H9 (cell line): ENCODE data around the gene C11orf21. TPM values are rescaled to one million over a fixed set of nuclear protein-coding genes. Genes with fewer than 3 reads are reported as not detected.

Source experiments
- DNase-seq: peaks from one replicate; pipeline ENCODE4 v3.0.0-alpha.2; 2017
- H2AFZ ChIP-seq: one replicate; pipeline ENCODE4 v1.6.1; 2013; ENCODE audit warnings: mild to moderate bottlenecking, low read length, control low read depth, moderate library complexity
- H2AK5ac ChIP-seq: 2 replicates; pipeline ENCODE4 v1.6.1; 2013; ENCODE audit warnings: low read length, control low read depth, mixed read lengths; ENCODE audit not compliant: insufficient read length
- H2BK120ac ChIP-seq: one replicate; pipeline ENCODE4 v1.6.1; 2013; ENCODE audit warnings: low read depth, mild to moderate bottlenecking, low read length, control low read depth, inconsistent platforms; ENCODE audit not compliant: poor library complexity, severe bottlenecking
- H2BK12ac ChIP-seq: 2 replicates; pipeline ENCODE4 v1.6.1; 2013; ENCODE audit warnings: low read length, control low read depth, mixed read lengths, low read depth; ENCODE audit not compliant: insufficient read length
- H2BK15ac ChIP-seq: 2 replicates; pipeline ENCODE4 v1.6.1; 2013; ENCODE audit warnings: low read depth, low read length, control low read depth
- H2BK20ac ChIP-seq: one replicate; pipeline ENCODE4 v1.6.1; 2013; ENCODE audit warnings: low read depth, mild to moderate bottlenecking, low read length, control low read depth, inconsistent platforms; ENCODE audit not compliant: poor library complexity, severe bottlenecking
- H2BK5ac ChIP-seq: 2 replicates; pipeline ENCODE4 v1.6.1; 2013; ENCODE audit warnings: low read length, control low read depth, mixed read lengths; ENCODE audit not compliant: insufficient read length
- H3K14ac ChIP-seq: 2 replicates; pipeline ENCODE4 v1.6.1; 2013; ENCODE audit warnings: low read length, control low read depth; ENCODE audit not compliant: insufficient read depth
- H3K18ac ChIP-seq: 2 replicates; pipeline ENCODE4 v1.6.1; 2013; ENCODE audit warnings: low read depth, mild to moderate bottlenecking, mixed read lengths, low read length, control low read depth; ENCODE audit not compliant: insufficient read length
- H3K23ac ChIP-seq: 2 replicates; pipeline ENCODE4 v1.6.1; 2013; ENCODE audit warnings: low read length, control low read depth, mixed read lengths, low read depth; ENCODE audit not compliant: insufficient read length
- H3K23me2 ChIP-seq: 2 replicates; pipeline ENCODE4 v1.6.1; 2013; ENCODE audit warnings: low read depth, mild to moderate bottlenecking, mixed read lengths, low read length, control low read depth; ENCODE audit not compliant: insufficient read length, poor library complexity, severe bottlenecking
- H3K27ac ChIP-seq: 2 replicates; pipeline ENCODE4 v1.5.1; 2013; ENCODE audit warnings: low read length, control low read depth, mixed read lengths, low read depth; ENCODE audit not compliant: insufficient read length
- H3K27me3 ChIP-seq: 2 replicates; pipeline ENCODE4 v1.6.1; 2013; ENCODE audit warnings: low read length, control low read depth, inconsistent platforms; ENCODE audit not compliant: insufficient read depth
- H3K4ac ChIP-seq: 2 replicates; pipeline ENCODE4 v1.6.1; 2013; ENCODE audit warnings: low read depth, mild to moderate bottlenecking, control low read depth, inconsistent platforms, low read length, moderate library complexity
- H3K4me1 ChIP-seq: 2 replicates; pipeline ENCODE4 v1.6.1; 2013; ENCODE audit warnings: low read length, control low read depth, inconsistent platforms; ENCODE audit not compliant: insufficient read depth
- H3K4me2 ChIP-seq: 2 replicates; pipeline ENCODE4 v1.6.1; 2013; ENCODE audit warnings: low read length, control low read depth, mixed read lengths; ENCODE audit not compliant: insufficient read length, insufficient read depth
- H3K56ac ChIP-seq: 2 replicates; pipeline ENCODE4 v1.6.1; 2013; ENCODE audit warnings: low read depth, mild to moderate bottlenecking, mixed read lengths, low read length, control low read depth; ENCODE audit not compliant: insufficient read length
- H3K79me1 ChIP-seq: 2 replicates; pipeline ENCODE4 v1.6.1; 2013; ENCODE audit warnings: low read depth, mild to moderate bottlenecking, moderate library complexity, low read length, control low read depth, inconsistent platforms; ENCODE audit not compliant: insufficient read depth, poor library complexity, severe bottlenecking
- H3K79me2 ChIP-seq: 2 replicates; pipeline ENCODE4 v1.6.1; 2013; ENCODE audit warnings: low read length, control low read depth, inconsistent platforms; ENCODE audit not compliant: insufficient read depth
- H3K9ac ChIP-seq: 2 replicates; pipeline ENCODE4 v1.6.1; 2013; ENCODE audit warnings: low read length, control low read depth, mixed read lengths; ENCODE audit not compliant: insufficient read length; ENCODE audit errors: extremely low read depth
- H3K9me3 ChIP-seq: one replicate; pipeline ENCODE4 v1.6.1; 2013; ENCODE audit warnings: low read depth, low read length, inconsistent platforms; ENCODE audit not compliant: control insufficient read depth
- H3T11ph ChIP-seq: one replicate; pipeline ENCODE4 v1.6.1; 2013; ENCODE audit warnings: mild to moderate bottlenecking, low read length, control low read depth, inconsistent platforms
- H4K20me1 ChIP-seq: one replicate; pipeline ENCODE4 v1.6.1; 2013; ENCODE audit not compliant: control insufficient read depth, insufficient read length, insufficient read depth
- H4K5ac ChIP-seq: 2 replicates; pipeline ENCODE4 v1.6.1; 2013; ENCODE audit warnings: low read depth, mild to moderate bottlenecking, mixed read lengths, low read length, control low read depth; ENCODE audit not compliant: insufficient read length
- H4K8ac ChIP-seq: replicated peaks from 2 replicates; pipeline ENCODE4 v1.6.1; 2013; ENCODE audit warnings: low read length, control low read depth, mixed read lengths, low read depth; ENCODE audit not compliant: insufficient read length
- H4K91ac ChIP-seq: 2 replicates; pipeline ENCODE4 v1.6.1; 2013; ENCODE audit warnings: low read depth, mild to moderate bottlenecking, moderate library complexity, mixed read lengths, low read length, control low read depth; ENCODE audit not compliant: insufficient read length
- H3K27ac Mint-ChIP-seq, 3 experiments: 2 replicates in 2 of 3; 3 replicates in 1 of 3; pipeline ENCODE4 v1.8.0; 2020 to 2021; ENCODE audit warnings: mixed read lengths in 3 of 3, mild to moderate bottlenecking in 1 of 3, moderate library complexity in 1 of 3
- H3K27me3 Mint-ChIP-seq: 2 replicates; pipeline ENCODE4 v1.8.0; 2021; ENCODE audit warnings: low read depth, mild to moderate bottlenecking, moderate library complexity, mixed read lengths
- H3K36me3 Mint-ChIP-seq, 3 experiments: 2 replicates in 2 of 3; 3 replicates in 1 of 3; pipeline ENCODE4 v1.8.0; 2020 to 2021; ENCODE audit warnings: low read depth in 3 of 3, mixed read lengths in 3 of 3; ENCODE audit not compliant: insufficient read depth in 1 of 3
- H3K4me1 Mint-ChIP-seq, 2 experiments: 2 replicates each; pipeline ENCODE4 v1.8.0; 2020; ENCODE audit warnings: mixed read lengths in 2 of 2
- H3K4me3 Mint-ChIP-seq, 2 experiments: 2 replicates in 1 of 2; 3 replicates in 1 of 2; pipeline ENCODE4 v1.8.0; 2020 to 2021; ENCODE audit warnings: mild to moderate bottlenecking in 2 of 2, mixed read lengths in 2 of 2, moderate library complexity in 1 of 2
- H3K9me3 Mint-ChIP-seq, 2 experiments: 2 replicates in 1 of 2; 3 replicates in 1 of 2; pipeline ENCODE4 v1.8.0; 2020; ENCODE audit warnings: mild to moderate bottlenecking in 2 of 2, mixed read lengths in 2 of 2, moderate library complexity in 1 of 2
- WGBS: extraction: QIAGEN DNeasy Blood & Tissue Kit; methylation state at CpG from one replicate; pipeline ENCODE4 v1.1.7; 2013; ENCODE audit warnings: missing lambda C conversion rate, low lambda C conversion rate, mixed read lengths; ENCODE audit not compliant: insufficient read length; ENCODE audit errors: extremely low coverage; 5-methylcytosine and 5-hydroxymethylcytosine counted together
- total RNA-seq: library from RNA; stranded (reverse); gene quantifications from 2 replicates; pipeline ENCODE4 v1.2.1, GENCODE V29; 2021
- TF ChIP-seq, protein P1 (sequence below): fragments of 200-600 bp; sonication (generic); conservative IDR thresholded peaks from 3 replicates; pipeline ENCODE4 v1.8.0; 2021; ENCODE audit warnings: antibody characterized with exemption, mild to moderate bottlenecking

The C11orf21 gene
- total RNA-seq, 1 experiment from 2014 or later: not detected

DNA sequence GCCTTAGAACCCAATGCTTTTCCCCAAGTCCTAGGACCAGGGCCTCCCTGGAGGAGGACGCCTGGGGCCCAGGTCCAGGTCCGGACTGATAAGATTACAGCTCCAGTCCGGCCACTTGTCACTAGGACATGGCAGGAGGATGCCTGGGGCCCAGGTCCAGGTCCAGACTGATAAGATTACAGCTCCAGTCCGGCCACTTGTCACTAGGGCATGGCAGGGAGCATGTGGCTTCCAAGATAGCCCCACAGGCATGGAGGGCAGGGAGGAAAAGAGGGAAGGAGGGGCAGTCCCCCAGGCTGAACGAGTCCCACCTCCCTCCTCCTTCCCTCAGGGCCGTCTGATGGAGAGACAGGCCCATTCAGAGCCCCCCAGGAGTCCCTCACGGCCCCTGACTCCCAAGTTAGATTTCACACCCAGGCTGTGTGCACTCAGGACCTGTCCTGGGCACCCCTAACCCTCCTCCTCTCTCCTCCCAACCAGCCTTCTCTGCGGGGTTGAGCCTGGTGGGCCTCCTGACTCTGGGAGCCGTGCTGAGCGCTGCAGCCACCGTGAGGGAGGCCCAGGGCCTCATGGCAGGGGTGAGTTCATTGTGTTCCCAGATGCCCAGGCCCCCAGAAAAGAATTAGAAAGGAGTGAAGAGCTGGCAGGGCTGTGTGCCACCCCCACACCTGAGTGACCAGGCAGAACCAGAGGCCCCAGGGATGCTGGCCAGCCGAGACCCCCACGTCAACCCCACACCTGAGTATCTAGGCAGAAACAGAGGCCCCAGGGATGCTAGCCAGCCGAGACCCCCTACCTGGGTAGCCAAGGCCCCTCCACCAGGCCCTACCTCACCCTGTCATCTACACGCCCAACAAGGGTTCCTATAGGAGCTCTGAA, 2.1 kb upstream of the C11orf21 start:
- Mint-ChIP-seq H3K4me1 (peaks cover 0 to 7% of the 10 kb centered on the region in 2 experiments; a peak in 1 of 4 replicates), H3K4me3 (no peak overlapping the region), H3K36me3 (no peaks in the 10 kb centered on the region), H3K27me3 (peaks cover 6% of the 10 kb centered on the region; the same call in 1 of the 2 replicates), H3K9me3 (no peaks in the 10 kb centered on the region; a peak in 1 of 5 replicates), H3K27ac (no peak overlapping the region)
- no peaks in the 10 kb centered on the region for H4K20me1 ChIP-seq
- H2BK20ac ChIP-seq: no peak overlapping the region
- H2AK5ac ChIP-seq: no peak overlapping the region
- H3K56ac ChIP-seq: no peak overlapping the region
- no peaks in the 10 kb centered on the region for H3K79me1 ChIP-seq
- no peak overlapping the region for H3K9ac ChIP-seq
- H4K5ac ChIP-seq: no peak overlapping the region
- WGBS: no CpG with 5 or more reads among the region's 15 CpGs
- H3K23ac ChIP-seq: no peak overlapping the region
- no peaks in the 10 kb centered on the region for H3K27me3 ChIP-seq
- TF ChIP-seq, protein P1, sequence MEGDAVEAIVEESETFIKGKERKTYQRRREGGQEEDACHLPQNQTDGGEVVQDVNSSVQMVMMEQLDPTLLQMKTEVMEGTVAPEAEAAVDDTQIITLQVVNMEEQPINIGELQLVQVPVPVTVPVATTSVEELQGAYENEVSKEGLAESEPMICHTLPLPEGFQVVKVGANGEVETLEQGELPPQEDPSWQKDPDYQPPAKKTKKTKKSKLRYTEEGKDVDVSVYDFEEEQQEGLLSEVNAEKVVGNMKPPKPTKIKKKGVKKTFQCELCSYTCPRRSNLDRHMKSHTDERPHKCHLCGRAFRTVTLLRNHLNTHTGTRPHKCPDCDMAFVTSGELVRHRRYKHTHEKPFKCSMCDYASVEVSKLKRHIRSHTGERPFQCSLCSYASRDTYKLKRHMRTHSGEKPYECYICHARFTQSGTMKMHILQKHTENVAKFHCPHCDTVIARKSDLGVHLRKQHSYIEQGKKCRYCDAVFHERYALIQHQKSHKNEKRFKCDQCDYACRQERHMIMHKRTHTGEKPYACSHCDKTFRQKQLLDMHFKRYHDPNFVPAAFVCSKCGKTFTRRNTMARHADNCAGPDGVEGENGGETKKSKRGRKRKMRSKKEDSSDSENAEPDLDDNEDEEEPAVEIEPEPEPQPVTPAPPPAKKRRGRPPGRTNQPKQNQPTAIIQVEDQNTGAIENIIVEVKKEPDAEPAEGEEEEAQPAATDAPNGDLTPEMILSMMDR: no peak
- H4K91ac ChIP-seq: no peak overlapping the region
- no peak overlapping the region for H2BK12ac ChIP-seq
- H4K8ac ChIP-seq: no peak overlapping the region
- no peak overlapping the region for H3K27ac ChIP-seq
- H3K4me1 ChIP-seq: no peaks in the 10 kb centered on the region; the same call in 1 of the 2 replicates
- no peak overlapping the region for H2AFZ ChIP-seq
- no peak overlapping the region; the same call in 1 of the 2 replicates for H3K14ac ChIP-seq
- H2BK120ac ChIP-seq: no peak overlapping the region
- H3T11ph ChIP-seq: no peak overlapping the region
- H3K9me3 ChIP-seq: no peaks in the 10 kb centered on the region
- H3K79me2 ChIP-seq: no peaks in the 10 kb centered on the region
- H3K23me2 ChIP-seq: no peaks in the 10 kb centered on the region
- H3K4ac ChIP-seq: no peak overlapping the region
- no peak overlapping the region for H2BK15ac ChIP-seq
- DNase-seq: peak; percentile 20
- H3K4me2 ChIP-seq: no peak overlapping the region
- H3K18ac ChIP-seq: no peak overlapping the region
- no peak overlapping the region for H2BK5ac ChIP-seq
